GM19395 (cell line): ENCODE measurements around the gene SPHK1.

Experiments
- ATAC-seq: cut with Tn5 transposase; IDR thresholded peaks from one replicate; pipeline ENCODE4 v1.9.1; 2021; ENCODE audit warnings: mild to moderate bottlenecking, moderate library complexity; ENCODE audit not compliant: unreplicated experiment

The SPHK1 gene

DNA sequence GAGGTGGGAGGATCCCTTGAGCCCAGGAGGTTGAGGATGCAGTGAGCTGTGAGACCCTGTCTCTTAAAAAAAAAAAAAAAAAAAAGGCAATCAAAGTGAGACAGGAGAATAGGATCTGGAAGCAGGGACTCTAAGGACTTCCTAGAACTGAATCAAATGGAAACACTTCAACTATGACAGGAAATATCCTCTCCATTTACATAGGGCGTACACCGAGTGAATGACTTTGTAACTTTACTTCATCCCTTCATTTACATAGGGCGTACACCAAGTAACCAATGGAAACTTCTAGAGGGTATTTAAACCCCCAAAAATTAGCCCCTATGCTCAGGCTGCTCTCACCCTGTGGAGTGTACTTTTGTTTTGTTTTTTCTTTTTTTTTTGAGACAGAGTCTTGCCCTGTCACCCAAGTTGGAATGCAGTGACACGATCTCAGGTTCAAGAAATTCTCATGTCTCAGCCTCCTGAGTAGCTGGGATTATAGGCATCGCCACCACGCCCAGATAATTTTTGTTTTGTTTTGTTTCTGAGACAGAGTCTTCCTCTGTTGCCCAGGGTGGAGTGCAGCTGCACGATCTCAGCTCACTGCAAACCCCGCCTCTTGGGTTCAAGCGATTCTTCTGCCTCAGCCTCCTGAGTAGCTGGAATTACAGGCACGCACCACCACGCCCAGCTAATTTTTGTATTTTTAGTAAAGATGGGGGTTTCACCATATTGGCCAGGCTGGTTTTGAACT, 21.1 kb upstream of the SPHK1 start:
- no peak for ATAC-seq

DNA sequence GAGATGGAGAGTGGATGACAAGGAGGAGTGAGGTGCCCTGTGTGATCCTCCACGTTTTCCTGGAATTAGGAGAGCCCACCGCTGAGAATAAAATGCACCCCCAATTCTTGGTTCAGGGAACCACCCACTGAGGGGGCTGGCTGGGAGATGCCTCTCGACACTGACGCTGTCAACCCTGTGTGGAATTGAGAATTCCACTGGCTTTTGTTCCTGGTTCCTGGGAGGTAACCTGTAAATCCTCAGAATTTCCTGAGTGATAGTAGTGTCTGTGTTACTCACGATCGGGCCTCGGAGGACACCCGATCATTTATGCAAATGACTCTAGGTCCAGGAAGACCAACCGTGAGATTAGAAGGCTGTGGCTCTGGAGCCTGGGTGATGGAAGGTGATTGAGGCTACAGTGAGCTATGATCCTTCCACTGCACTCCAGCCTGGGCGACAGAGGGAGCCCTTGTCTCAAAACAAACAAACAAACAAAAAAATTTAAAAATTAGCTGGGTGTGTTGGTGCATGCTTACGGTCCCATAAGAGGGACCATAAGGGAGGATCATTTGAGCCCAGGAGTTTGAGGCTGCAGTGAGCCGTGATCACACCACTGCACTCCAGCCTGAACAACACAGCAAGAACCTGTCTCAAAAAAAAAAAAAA, 19.0 kb upstream of the SPHK1 start:
- ATAC-seq = no peak

DNA sequence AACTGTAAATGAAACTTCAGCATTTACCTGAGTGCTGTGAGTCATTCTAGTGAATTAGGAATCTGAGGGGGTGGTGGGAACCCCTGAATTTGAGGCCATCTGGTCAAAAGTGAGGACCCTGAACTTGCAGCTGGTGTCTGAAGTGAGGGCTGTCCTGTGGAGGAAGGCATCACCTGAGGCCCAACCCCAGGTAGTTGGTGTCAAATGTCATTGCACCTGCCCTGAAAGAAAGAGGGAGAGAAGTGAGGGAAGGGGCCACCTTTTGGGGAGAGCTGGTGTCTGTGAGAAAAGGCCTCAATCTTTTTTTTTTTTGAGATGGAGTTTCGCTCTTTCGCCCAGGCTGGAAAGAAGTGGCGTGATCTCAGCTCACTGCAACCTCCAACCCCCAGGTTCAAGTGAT, 18.2 kb upstream of the SPHK1 start:
- ATAC-seq = no peak

DNA sequence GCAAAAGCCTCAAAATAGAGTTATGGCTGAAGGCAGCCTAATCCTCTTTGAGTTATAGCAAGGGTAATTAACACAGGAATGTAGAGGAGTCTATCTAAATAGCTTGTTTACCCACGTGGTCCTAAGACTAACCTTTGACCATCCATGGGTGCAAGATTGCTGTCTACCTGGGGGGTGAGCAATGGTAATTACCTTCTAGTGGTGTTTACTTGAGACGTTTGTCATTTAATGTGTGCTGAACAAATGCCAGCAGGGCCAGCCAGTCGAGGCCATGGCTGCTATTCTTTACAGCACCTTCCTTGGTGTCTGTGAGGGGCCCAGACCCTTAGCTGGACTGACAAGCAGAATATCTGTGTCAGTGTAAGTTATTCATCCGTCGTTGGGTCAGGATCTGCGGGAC, 16.8 kb upstream of the SPHK1 start:
- no peak for ATAC-seq

DNA sequence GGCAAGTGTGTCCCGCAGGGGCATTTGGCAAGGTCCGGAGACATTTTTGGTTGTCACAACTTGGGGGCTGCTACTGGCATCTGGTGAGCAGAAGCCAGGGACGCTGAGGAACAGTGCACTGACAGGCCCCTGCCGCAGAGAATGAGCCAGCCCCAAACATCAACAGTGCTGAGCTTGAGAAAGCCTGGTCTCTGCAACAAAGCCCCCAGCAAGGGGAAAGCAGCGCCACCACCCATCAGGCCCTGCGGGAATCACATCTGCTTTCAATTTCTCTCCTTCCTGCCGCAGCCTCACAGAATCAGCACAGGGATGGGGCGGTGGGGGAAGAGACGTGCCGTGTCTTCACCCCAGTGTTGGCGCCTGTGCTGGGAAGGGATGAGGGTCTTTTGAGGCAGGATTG, 15.9 kb upstream of the SPHK1 start:
- ATAC-seq = no peak

DNA sequence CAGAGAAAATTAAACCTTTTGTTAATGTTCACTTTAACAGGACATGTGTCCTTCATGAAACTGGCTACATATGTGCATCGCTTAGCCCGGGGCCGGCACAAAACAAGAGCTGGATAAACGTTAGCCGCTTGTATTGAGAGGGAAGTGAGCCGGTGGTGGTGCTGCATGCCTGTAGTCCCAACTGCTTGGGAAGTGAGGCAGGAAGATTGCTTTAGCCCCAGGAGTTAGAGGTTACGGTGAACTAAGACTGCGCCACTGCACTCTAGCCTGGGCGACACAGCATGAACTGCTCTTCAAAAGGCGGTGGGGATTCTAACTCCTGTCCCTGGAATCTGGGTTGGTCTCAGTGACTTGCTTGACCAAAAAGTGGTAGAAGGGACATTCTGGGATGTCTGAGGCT, 15.0 kb upstream of the SPHK1 start:
- ATAC-seq = no peak

DNA sequence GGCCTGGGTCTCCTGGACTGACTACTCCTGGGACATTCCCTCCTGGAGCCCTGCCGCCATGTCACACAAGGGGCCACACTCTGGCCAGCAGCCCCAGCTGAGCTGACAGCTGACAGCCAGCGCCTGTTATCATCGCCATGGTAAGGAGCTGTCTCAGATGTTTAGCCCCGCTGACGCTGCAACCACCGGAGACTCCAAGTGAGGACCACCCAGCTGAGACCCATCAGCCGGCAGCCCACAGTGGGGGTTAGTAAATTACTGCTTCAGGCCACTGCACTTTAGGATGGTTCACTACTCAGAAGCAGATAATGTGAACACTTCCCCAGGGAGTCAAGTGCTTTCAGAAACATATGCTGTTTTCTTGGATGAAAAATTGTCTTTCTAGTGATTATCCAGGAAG, 14.6 kb upstream of the SPHK1 start:
- no peak for ATAC-seq

DNA sequence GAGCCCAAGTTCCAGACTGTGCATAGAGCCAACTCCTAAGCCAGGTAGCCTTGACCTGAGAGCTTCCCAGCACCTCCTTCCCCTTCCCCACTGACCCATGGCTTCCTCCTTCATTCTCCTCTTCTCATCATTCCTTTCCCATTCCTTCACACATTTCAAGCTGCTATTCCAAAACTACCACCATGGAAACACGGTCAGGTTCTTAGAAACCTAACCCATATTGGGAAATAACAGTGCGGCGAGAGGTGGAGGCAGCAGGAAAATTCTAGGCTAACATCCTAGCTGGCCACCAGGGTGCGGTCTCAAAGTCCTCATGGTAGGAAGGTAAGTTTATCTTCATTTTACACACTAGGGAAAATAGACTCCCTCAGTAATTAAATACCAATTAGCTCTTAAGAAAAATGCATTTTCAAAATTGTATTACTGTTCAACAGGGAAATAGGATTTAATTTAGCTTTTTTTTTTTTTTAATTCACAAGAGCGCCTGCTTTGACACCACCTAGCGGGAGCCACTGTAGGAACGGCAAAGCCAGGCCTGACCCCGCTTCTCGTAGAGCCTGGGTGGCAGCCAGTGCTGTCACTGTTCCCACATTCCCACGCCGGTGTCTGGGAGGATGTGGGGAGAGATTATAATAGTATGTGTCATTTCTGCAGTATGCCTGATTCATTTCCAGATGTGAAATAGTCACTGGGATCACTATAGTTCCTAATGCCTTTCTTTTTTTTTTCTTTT, 14.0 kb upstream of the SPHK1 start:
- ATAC-seq = no peak

DNA sequence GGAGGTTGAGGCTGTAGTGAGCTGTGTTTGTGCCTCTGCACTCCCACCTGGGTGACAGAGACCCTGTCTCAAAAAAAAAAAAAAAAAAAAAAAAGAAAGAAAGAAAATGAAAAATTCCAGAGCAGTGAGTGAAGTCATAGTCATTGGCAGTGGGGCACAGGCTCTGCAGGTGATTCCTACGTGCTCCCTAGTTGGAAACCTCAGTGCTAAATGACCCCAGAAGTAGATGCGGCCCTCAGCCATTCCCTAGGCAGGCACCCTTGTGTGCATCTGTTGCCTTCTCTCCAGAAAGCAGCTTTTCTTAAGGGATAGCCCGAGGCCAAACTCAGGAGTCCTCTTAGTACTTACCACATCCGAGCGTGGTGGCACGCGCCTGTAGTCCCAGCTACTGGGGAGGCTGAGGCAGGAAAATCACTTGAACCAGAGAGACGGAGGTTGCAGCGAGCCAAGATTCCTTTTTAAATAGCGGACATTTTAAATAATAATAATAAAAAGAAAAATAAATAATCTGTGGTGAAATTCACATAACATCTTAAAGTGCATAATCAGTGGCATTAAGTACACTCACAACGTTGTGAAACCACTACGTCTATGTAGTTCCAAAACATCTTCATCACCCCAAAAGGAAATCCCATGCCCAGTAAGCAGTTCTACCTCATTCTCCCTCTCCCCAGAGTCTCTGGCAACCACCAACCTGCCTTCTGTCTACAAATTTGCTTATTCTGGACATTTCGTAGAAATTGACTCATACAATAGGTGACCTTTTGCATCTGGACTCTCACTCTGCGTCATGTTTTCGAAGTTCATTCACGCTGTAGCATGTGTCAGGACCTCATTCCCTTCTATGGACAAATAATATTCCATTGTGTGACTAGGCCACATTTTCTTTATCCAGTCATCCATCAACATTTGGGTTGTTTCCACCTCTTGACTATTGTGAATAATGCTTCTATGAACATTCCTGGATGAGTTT, 12.5 kb upstream of the SPHK1 start:
- ATAC-seq = no peak

DNA sequence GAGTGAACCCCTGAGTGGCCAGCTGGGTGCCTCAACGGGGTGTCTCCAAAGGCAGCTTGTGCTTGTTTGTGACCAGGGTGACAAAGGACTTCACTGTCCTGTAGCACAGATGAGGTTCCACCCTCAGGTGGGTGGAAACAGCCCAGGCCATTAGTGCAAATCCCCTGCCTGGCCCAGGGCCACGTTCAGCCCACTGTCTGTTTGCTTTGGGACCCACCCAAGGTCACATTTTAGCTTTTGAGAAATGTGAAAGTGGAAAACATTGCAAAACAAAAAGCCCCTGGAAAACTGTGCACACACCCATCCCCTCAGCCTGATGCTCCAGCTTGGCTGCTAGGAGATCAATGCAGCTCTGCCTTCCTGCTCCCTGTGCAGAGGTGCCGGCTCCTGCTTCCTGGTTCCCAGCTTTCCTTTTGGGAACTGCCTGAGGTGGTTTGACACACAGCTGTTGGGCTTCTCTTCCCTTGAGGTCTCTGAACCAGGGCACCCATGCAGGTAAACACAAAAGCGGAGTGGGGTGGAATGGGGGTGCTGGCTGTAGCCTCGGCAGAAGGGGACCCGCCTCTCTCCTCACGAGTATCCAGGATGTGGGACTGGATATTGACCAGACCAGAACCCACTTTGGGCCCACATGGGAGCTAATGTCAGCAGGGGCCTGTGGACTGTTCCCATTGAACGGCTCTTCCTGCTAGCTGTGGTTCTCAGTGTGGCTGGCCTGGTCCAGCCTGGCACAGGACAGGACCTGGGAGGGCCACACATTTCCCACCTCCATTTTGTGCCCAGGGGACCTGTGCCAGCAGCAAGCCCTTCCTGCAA, 7.9 kb upstream of the SPHK1 start:
- no peak for ATAC-seq

DNA sequence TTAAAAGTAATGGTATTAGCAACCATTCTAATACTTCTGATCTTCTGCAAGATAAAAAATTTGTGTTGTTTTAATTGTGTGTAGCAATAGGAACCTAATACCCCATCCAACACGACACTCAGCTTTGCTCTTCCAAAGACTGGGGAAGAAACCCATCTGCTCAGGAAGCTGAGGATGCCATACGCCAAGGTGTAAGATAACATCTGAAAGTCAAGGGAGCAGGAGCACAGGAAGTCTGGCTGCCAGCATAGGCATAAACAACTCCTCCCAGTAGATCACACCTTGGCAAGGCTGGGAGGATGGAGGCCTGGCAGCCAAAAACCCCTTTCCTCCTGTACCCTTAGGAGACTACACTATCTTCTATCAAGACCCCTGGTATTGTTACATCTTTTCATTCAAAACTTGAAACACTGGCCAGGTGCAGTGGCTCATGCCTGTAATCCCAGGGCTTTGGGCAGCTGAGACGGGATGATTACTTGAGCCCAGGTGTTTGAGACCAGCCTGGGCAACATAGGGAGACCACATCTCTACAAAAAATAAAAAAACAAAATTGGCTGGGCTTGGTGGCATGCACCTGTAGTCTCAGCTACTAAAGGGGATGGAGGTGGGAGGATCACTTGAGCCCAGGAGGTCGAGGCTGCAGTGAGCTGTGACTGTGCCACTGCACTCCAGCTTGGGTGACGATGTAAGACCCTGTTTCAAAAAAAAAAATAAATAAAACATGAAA, 5.7 kb upstream of the SPHK1 start:
- no peak for ATAC-seq

DNA sequence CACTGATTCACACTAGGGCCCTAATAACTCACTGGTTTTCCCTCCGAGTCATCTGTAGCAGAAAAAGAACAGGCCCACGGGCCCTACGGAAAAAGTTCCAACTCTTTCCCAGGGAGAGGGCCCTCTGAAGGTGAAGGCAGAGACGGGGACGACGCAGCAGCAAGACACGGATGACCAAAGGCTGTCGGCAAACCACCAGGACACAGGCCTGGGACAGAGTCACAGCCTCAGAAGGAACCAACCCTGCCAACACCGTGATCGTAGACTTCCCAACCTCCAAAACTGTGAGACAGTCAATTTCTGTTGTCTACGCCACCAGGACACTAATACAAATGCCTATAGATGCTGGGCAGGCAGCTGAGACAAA, 5.2 kb upstream of the SPHK1 start:
- no peak for ATAC-seq

DNA sequence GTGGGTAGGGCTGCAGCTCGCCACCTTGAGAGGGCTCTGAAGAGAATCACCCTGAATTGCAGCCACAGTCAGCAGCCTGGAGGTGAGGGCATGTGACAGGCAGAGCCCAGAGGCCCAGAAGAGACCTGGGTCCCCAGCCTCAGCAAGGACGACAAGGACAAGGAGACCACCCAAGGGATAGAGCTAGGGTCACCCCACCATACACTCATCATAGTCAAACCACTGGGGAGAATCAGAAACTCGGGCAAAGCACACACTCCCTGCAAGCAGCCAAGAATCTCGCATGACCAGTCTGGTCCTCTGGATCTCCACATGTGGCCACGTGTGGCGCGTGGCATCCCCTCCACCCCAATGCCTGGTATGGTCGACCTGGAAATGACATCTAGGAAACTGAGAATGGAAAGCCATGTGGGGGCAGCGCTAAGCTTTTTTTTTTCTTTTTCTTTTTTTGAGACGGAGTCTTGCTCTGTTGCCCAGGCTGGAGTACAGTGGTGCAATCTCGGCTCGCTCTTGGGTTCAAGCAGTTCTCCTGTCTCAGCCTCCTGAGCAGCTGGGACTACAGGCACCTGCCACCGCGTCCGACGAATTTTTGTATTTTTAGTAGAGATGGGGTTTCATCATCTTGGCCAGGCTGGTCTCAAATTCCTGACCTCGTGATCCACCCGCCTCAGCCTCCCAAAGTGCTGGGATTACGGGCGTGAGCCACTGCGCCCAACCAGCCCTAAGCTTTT, 4.6 kb upstream of the SPHK1 start:
- no peak for ATAC-seq

DNA sequence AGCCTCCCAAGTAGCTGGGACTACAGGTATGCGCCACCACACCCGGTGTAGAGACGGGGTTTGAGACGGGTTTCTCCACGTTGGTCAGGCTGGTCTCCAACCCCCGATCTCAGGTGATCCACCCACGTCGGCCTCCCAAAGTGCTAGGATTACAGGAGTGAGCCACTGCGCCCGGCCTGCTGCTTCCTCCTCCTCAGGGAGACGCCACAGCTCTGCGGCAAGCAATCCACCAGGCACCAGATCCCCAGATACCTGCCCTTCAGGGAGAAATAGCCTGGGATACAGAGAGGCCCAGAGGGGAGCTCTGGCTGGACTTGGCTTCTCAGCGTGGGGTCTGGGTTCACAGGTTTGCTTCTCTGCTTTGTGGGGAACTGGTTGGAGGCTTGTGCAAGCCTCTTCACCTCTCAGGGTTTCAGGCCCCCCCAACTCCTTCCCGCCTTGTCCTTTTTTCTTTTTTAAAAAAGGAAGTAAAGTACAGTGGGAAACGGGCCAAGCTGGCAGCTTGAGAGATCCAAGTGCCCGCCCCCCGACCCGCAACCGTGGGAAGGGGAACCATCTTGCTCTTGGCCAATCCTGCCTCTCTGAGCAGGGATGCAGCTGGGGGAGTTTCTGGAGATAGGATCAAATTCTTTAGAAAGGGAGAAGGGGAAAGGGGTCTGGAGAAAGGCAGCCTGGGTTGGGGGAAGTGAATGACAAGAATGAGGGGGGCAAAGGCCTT, 2.6 kb upstream of the SPHK1 start:
- ATAC-seq = no peak

DNA sequence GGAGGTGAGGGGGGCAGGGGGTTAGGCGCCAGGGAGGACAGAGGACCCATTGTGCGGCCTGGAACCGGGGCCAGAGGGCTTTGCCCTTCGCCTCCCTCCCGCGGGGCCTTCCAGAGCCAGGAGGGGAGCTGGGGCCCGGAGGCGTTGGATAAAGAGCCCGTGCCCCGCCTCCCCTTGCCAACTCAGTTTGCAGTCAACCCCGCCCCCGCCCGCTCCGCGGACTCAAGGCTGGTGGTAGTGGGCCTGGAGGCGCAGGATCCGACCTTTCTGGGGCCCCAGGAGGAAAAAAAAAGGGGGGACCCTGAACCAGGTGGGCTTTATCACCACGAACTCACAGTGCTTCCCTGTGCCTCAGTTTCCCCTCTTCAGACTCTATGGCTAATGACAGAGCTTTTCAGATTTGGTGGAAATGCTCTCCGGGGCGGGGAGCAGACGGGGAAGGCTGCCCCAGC, 2.0 kb upstream of the SPHK1 start:
- ATAC-seq = no peak

DNA sequence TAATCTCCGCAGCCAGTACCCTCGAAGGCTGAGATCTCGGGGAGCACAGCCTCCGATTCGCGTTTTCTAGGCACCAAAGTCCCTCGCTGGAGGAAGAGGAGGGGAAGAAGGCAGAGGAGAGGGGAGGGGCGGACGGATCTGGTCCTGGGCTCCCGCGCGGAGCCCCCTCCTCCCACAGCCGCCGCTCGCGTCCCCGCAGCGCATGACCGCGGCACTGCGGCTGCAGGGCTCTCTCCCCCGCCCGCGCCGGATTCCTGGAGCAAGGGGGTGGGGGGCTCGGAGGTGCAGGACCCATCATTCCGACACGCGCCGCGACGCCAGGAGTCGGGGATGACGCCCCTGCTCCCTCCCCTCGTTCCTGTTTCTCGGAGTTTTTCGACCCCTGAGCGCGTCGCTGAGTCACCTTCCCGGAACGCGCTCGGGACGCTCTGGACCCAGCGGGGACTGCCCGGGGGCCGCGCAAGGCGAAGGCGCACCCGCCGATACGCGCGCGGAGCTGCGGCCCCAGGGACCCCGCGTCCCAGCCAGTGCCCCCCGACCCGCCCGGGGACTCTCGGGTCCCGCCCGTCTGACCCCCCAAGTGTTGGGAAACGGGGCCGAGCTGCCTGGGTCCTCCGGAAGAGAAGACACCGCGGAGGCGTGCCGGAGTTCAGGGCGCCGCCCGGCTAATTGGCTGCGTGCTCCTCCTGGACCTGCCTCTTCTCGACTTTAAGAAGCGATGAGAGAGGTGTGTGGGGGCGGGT, 1.4 kb upstream of the SPHK1 start:
- peak; percentile 30 for ATAC-seq

DNA sequence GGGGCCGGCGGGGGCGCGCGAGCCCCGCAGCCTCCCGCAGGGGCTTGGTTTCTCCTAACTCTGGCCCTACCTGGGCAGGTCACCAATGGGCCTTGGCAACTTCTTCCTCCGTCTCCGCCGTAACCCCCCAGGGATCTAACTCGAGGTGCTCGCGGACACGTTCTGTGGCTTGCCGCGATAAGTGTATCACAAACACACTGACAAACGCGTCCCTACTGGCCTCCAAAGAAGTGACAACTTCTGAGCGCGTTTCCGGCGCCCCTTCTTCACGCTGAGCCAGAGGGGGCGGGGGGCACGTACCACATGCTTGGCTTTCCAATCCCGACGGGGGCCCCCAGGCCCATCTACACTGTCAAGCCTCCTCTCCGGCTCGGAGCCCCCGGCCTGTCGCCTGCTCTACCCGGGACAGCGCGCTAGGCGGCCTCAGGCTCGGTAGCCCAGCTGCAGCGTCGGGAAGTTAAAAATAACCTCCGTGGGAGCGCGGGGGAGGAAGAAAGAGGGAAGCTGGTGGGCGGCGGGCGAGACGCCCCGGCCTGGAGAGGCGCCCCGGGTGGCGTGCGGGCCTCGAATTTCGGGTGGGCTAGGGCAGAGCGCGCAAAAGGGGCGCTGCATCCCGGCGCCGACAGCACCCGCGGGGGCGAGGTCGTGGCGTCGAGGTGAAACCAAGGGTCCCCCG, 725 bp upstream of the SPHK1 start:
- ATAC-seq = peak; percentile 31
